GM21737 (cell line): ENCODE data around the gene NUDT3.
A peak's percentile ranks its signal among the peaks of the same experiment; 100 is the strongest.
"Not testable (repeated sequence)": the region's sequence is repeated elsewhere in the genome, so short reads cannot be mapped to it uniquely, and the experiment has no call there.

Experiments used
- ATAC-seq: cut with Tn5 transposase; IDR thresholded peaks from one replicate; pipeline ENCODE4 v1.9.1; 2021; ENCODE audit warnings: mild to moderate bottlenecking, moderate library complexity; ENCODE audit not compliant: unreplicated experiment

Gene NUDT3

DNA sequence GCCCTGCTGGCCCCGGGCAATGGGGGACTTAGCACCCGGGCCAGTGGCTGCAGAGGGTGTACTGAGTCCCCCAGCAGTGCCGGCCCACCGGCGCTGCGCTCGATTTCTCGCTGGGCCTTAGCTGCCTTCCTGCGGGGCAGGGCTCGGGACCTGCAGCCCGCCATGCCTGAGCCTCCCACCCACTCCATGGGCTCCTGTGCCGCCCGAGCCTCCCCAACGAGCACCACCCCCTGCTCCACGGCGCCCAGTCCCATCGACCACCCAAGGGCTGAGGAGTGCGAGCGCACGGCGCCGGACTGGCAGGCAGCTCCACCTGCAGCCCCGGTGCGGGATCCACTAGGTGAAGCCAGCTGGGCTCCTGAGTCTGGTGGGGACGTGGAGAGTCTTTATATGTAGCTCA is 123.3 kb downstream of the NUDT3 start:
- not testable (repeated sequence) for ATAC-seq

DNA sequence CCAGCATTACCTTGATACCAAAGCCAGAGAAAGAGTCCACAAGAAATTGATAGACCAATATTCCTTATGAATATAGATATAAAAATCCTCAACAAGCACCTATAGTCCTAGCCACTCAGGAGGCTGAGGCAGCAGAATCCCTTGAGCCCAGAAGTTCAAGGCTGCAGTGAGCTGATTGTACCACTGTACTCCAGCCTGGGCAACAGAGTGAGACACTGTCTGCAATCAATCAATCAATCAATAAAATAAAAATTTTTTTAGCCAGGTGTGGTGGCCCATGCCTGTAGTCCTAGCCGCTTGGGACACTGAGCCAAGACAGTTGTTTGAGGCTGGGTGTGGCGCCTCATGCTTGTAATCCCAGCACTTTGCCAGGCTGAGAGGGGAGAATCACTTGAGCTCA is 124.7 kb downstream of the NUDT3 start:
- no peak for ATAC-seq

DNA sequence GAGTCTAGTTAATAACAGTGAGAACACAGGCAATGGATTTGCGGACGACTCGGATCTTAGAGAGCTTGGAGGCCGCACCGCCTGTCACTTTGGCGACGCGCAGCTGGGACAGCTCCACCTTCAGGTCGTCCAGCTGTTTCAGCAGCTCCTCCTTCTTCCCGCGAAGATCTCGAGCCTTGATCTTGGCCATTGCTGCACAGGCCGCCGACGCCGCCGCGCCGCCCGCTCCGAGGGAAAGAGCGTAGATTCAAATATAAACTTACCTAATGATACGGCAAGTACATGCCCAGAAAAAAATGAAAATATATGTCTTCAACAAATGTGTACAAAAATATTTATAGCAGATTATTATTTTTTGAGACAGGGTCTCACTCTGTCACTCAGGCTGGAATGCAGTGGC is 129.0 kb downstream of the NUDT3 start:
- not testable (repeated sequence) for ATAC-seq

DNA sequence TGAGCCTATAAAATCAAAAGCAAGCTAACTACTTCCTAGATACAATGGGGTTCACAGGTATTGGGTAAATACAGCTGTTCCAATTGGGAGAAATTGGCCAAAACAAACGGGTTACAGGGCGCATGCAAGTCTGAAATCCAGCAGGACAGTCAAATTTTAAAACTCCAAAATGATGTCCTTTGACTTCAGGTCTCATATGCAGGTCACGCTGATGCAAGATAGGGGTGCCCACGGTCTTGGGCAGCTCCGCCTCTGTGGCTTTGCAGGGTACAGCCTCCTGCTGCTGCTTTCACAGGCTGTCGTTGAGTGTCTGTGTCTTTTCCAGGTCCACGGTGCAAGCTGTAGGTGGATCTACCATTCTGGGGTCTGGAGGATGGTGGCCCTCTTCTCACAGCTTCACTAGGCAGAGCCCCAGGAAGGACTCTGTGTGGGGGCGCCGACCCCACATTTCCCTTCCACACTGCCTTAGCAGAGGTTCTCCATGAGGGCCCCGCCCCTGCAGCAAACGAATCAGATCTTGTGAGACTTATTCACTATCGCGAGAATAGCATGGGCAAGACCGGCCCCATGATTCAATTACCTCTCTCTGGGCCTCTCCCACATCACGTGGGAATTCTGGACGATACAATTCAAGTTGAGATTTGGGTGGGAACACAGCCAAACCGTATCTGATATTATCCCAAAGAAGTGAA is 131.7 kb downstream of the NUDT3 start:
- no peak for ATAC-seq

DNA sequence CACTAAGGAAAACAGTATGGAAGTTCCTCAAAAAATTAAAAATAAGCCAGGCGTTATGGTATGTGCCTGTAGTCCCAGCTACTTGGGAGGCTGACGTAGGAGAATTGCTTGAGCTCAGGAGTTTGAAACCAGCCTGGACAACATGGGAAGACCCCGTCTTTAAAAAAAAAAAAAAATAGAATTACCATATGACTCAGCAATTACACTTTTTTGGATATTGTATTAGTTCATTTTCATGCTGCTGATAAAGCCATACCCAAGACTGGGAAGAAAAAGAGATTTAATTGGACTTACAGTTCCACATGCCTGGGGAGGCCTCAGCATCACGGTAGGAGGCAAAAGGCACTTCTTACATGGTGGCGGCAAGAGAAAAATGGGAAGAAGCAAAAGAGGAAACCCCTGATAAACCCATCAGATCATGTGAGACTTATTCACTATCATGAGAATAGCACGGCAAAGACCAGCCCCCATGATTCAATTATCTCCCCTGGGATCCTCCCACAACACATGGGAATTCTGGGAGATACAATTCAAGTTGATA is 132.9 kb downstream of the NUDT3 start:
- ATAC-seq = no peak

DNA sequence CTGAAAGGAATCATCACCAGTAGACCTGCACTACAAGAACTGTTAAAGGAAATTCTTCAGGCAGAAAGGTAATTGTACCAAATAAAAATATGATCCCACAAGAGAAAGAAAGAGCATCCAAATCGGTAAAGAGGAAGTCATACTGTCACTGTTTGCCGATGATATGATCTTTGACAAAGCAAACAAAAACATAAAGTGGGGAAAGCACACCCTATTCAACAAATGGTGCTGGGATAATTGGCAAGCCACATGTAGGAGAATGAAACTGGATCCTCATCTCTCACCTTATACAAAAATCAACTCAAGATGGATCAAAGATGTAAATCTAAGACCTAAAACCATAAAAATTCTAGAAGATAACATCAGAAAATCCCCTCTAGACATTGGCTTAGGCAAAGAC is 140.1 kb downstream of the NUDT3 start:
- not testable (repeated sequence) for ATAC-seq

DNA sequence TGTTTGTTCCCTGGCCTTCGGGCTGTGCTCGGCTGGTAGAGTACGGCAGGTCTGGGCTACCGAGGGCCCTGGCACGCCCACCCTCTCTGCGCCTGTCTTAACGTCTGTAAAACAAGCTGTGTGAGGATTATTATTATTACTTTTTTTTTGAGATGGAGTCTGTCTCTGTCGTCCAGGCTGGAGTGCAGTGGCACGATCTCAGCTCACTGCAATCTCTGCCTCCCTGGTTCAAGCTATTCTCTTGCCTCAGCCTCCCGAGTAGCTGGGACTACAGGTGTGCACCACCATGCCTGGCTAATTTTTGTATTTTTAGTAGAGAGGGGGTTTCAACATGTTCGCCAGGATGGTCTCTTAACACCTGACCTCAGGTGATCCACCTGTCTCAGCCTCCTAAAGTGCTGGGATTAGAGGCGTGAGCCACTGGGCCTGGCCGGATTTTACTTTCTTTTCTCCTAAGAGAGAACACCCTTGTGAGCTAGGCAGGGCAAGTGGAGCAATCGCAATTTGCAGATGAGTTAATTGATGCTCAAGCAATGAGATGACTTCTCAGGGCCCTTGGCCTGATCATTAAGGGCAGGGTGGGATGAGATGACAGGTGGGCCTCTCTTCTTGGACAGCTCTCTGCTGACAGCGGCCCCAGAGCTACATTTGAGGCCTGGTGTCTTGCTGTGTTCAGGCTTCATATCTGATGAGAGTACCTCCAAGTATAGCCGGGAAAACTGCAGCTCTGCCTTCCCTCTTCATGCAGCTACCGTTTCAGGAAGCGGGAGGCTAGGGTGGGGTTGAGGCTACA is 142.8 kb downstream of the NUDT3 start:
- ATAC-seq = peak; percentile 26

DNA sequence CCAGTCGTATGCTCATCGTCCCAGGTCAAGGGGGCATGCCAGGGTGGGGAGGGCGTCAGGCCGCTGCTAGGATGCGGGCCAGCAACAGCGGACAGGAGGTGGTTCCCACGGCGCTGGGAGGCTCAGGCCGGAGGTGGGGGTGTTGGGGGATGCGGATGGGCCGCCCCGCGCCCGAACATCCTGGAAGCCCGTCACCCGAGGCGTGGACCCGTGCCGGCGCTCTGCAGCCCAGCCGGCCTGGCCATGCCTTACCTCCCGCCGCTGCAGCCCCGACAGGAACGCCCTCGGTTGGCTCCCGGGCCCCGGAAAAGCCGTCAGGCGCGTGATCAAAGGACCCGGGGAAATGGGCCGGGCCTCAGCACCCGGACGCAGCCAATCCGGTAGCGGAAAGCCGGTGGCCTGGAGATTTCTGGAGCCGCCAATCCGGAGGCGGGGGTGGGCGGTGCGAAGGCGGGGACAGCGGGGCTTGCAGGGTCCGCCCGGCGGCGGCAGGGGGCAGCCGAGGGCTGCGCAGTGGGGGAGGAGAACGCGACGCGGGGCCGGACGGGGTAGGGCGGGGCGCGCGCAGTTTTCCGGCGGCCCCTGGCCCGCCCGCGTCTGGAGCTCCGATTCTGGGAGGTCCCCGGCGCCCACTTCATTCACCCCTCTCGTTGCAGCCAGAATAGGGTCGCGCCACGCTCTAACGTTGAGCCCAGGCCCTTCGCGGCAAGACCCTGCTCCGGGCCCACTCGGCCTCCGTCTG is 143.6 kb downstream of the NUDT3 start, which contains the start of gene SMIM29:
SMIM29 (minus strand) TSS at position 280 of the 742 bp plus-strand sequence. CDS start 1,215 bp downstream, outside the sequence.
- peak; percentile 80 for ATAC-seq

DNA sequence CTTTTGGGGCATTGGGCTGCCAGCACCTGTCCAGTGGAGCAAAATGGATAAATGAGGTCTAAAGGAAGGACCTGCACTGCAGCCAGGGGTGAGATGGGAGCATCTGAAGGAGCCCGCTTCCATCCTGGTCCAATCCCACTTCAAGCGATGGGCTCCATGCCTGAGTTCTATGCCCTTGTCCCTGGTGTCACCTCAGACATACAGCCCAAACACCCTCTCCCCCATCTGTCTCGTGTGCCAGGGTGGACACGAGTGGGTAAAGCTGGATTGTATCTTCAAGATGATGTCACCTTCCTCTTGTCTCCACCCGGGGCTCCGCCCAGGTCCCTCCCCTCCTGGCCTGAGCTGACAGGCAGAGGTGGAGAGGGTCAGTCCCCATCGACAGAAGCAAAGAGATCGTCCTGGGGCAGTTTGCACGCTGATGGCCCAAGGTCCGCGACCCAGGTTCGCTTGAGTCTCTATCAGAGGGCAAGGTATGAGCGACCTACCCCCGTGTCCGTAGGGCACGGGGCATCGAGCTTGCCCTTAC is 144.2 kb downstream of the NUDT3 start:
- ATAC-seq = peak; percentile 3

DNA sequence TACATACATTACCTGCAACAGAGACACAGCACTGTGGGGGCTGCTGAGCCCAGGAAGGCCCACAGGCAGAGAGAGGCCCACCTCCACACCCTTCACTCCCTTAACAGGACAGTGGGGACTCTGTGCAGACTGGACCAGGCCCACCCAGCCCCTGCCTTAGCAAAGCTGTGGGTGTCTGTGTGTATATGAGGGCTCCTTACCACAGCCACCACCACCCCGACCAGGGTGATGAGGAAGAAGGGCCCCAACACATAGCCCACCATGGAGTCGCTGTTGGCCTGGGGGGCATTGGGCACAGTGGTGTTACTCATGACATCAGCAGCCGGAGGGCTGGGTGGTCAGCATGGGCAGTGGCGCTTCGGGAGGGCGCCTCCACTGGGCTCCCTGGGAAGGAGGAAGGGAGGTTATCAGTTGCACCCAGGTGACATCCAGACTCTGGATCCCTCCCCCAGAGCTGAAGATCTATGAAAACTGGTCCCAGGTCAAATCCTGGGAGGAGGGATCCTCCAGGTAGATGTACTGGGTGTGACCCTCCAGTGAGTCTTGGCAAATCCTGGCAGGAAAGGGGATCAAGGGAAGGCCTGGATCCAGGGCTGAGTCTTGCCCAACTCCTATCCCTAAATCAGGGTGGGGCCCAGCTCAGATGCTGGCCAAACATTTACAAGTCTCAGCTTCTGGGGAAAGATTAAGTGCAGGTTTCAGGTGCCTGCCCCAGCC is 144.8 kb downstream of the NUDT3 start:
- no peak for ATAC-seq

DNA sequence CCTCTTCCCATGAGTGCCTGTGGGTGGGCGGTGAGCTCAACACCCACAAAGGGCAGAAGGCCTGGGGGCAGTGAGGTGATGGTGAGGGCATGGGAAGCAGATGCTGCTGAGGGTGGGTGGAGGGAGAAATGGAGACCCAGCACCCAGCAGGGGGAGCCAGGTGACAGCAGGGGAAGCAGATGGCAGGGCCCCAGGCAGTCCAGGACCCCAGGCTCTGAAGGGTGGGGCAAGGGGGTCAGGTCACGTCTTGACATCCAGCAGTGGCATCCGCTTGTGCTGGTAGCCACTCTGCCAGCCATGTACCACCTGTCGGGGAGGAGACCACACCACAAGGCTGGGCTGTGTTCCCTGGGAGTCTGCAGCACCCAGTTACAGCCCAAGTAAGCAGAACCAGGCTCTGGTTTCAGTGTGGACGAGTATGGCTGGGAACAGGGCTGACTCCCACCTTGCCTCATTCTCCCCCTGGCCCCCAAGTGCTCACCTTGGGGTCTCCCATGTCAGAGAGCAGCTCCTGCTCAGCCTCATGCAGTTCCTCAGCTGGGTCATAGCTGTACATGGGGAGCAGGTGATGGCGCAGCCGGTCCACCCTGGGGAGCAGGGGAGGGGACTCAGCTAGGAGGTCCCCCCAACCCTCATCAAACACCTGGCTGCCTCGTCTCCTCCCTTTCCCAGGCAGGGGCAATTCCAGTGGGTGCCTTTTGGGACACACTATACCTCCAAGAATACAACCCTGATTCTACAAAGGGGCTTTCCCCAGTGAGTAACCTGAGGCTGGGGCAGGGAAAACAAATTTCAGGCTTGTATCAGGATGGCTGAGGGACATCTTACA is 145.7 kb downstream of the NUDT3 start:
- ATAC-seq = no peak

DNA sequence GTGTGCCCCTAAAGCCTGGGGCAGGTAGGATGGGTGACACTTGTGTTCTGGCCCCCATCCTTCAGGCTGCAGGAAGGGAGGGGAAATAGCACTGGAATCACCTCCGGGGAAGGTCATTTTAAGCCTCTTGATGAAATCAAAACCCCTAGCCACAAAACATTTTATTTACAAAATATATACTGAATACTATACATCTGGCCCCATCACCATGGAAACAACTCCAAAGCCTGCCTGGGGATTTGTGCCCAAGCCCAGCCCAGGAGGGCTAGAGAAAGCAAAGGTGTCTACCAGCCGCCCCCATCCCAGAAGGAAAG is 146.3 kb downstream of the NUDT3 start:
- ATAC-seq = no peak

DNA sequence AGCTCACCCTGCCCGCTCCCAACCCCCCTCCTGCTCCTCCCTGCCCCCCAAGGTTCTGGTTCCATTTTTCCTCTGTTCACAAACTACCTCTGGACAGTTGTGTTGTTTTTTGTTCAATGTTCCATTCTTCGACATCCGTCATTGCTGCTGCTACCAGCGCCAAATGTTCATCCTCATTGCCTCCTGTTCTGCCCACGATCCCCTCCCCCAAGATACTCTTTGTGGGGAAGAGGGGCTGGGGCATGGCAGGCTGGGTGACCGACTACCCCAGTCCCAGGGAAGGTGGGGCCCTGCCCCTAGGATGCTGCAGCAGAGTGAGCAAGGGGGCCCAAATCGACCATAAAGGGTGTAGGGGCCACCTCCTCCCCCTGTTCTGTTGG is 146.7 kb downstream of the NUDT3 start:
- not testable (repeated sequence) for ATAC-seq

DNA sequence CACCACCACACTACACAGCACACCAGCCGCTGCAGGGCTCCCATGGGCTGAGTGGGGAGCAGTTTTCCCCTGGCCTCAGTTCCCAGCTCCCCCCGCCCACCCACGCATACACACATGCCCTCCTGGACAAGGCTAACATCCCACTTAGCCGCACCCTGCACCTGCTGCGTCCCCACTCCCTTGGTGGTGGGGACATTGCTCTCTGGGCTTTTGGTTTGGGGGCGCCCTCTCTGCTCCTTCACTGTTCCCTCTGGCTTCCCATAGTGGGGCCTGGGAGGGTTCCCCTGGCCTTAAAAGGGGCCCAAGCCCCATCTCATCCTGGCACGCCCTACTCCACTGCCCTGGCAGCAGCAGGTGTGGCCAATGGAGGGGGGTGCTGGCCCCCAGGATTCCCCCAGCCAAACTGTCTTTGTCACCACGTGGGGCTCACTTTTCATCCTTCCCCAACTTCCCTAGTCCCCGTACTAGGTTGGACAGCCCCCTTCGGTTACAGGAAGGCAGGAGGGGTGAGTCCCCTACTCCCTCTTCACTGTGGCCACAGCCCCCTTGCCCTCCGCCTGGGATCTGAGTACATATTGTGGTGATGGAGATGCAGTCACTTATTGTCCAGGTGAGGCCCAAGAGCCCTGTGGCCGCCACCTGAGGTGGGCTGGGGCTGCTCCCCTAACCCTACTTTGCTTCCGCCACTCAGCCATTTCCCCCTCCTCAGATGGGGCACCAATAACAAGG is 147.3 kb downstream of the NUDT3 start:
- not testable (repeated sequence) for ATAC-seq

DNA sequence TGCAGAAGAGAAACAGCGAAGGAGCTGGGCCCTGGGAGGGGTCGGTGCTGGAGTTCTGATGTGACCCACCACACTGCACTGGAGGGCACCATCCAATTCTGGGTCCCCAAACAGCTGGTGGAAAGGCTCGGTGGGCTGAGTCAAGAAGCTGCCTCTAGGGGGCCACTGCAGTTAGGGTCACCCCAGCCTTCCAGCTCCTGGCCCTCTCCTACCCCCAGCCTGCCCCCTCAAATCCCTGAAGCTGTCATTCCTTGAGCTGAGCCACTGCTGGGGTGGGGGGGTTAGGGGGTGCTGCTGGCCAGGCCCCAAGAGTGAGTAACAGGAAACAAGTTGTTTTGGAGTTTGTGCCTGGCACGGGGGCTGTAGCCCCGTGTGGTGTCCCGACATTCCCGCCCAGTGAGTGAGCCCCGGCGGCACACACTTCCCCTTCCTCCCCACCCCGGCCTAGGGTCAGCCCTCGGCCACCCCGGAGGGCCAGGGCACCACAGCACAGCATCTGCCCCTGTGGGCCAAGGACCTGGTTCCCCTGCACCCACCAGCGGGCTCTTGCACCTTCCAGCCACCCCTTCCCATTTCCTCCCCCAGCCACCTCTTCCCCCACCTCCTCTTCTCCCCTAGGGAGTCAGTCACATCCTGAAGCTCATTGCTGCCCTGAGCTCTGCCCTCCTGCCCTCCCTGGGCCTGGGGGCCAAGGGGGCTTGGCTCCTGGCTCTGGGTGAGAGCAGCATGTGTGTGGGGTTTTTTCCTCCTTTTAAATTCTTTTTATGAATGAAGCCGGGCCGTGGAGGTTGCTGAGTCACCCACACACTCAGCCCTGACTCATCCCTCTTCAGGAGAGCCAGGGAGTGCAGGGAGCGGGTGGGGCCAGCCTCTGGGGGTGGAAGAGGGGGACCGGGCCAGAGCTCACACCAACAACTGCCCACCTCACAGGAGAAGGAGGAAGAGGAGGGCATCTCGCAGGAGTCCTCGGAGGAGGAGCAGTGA is 148.3 kb downstream of the NUDT3 start:
- ATAC-seq = no peak

DNA sequence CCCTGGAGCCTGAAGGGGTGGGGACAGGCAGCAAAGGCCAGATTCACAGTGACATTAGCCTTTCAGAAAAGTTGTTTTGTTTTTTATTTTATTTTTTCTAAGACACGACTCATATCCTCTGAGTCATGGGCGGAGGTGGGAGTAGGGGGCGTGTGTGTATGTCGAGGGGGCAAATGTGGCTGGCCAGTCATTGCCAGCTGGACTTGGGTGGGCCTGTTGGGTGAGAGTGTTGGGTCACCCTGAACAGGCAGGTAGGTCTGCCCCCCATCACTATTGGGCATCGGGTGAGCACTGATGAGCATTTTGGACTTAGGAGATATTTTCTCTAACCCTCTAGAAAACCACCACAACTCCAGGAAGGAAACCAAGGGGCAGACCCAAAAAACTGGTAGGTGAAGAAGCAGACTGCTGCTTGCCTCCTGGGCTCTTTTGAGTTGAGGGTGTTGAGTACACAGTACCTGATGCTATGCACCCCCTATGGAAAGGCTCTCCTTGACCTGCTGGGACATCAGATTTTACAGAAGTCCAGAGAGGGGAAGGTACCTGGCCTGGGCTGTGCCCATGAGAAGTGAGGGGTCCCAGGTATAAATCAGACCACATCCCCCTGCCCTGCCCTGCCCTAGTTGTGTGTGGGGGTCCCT is 149.2 kb downstream of the NUDT3 start:
- ATAC-seq = no peak
